ENCODE data around the gene LAMB2. TPM values are rescaled to one million over a fixed set of nuclear protein-coding genes. Genes with fewer than 3 reads are reported as not detected.

The LAMB2 gene
- total RNA-seq (0.05 and 0.74 TPM in 2 replicates), polyA plus RNA-seq (0.25 and 0.67 TPM in 2 replicates), polyA minus RNA-seq (1.4 and 3.2 TPM in 2 replicates)
- 9.4 TPM for total RNA-seq (2013)

DNA sequence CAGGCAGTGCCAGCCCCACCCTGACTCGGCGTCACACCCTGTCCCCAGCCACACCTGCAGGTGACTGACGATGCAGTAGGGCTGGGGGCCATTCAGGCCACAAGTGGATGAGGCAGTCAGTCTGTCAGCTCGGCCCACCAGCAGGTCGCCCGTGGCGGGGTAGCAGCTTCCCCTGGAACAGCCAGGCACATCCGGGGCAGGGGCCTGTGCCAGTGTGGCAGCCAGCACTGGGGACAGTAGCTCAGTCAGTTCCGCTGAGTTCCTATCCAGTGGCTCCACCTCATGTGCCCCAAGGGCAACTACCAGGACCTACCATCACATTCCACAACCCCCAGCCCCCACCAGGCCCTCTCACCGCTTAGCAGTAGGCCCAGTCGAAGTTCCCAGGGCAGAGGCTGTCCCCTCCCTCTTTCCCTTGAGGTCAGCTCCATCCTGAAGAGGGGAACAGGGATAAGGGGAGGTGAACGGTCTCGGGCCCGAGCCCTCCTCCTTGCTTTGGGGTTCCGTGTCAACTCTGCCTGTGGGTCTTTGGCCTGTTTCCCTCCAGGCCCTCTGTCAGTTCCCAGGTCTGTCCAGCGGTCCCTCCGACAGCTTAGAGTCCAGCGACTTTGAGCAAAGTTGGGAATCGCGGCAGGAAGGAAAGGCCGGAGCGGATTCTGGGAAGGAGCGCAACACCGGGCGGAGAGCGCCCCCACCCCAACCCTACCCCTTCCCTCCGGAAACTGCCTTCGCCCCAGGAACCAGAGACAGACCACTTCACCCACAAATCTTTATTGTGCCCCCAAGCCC, at the start of gene LAMB2:
TSS of gene LAMB2 (minus strand) at position 614 of the 789 bp plus-strand sequence. CDS start at position 431, 183 bp downstream.
- Mint-ChIP-seq H3K9me3 (ENCODE audit: insufficient read depth) (no peaks in the 10 kb centered on the region), H3K4me3 (peak within 1 kb of the TSS; percentile 16), H3K27me3 (peaks cover 24% of the 10 kb centered on the region), H3K27ac (no peak within 1 kb of the TSS), H3K4me1 (peaks cover 2% of the 10 kb centered on the region)
- ATAC-seq (ENCODE audit: low read depth) (no peak), DNase-seq (no peak)
- no peak within 1 kb of the TSS for H2AFZ ChIP-seq (ENCODE audit: insufficient read depth, low read depth, low read length, poor library complexity, severe bottlenecking)
- intact Hi-C loops (cut with micrococcal nuclease): no loop called here
- ChIA-PET CTCF (interaction anchor here (0.9 kb wide), 1 partner anchor 145 kb away, joined by 3 read pairs; no protein-coding TSS in a partner anchor), POLR2A (no interaction called here)
- no peaks in the 10 kb centered on the region for H3K9me3 ChIP-seq (ENCODE audit: control extremely low read depth in 1 of 3, control insufficient read depth in 2 of 3, insufficient read depth in 1 of 3, low read length in 2 of 3)
- H3K9ac ChIP-seq (ENCODE audit: low read length): no peak within 1 kb of the TSS
- H3K27me3 ChIP-seq (replicated peaks in 1 of 4; ENCODE audit: control extremely low read depth in 1 of 4, control insufficient read depth in 3 of 4, insufficient read depth in 4 of 4, low read length in 3 of 4): peaks cover 0 to 31% (median under 1%) of the 10 kb centered on the region in 4 experiments
- no peak within 1 kb of the TSS for H3K4me3 ChIP-seq (ENCODE audit: control extremely low read depth in 1 of 5, extremely low read depth in 1 of 5, insufficient read depth in 1 of 5, low read depth in 2 of 5, low read length in 4 of 5)
- peak within 1 kb of the TSS; percentile 35 for H3K4me2 ChIP-seq (replicated peaks; ENCODE audit: low read depth, low read length, poor library complexity, severe bottlenecking)
- peaks cover 4 to 10% of the 10 kb centered on the region in 2 donors for H3K4me1 ChIP-seq (ENCODE audit: control insufficient read depth in 2 of 2, insufficient read depth in 2 of 2, low read length in 2 of 2)
- H3K36me3 ChIP-seq (replicated peaks in 1 of 2; ENCODE audit: control extremely low read depth in 1 of 2, control insufficient read depth in 1 of 2, extremely low read depth in 1 of 2, insufficient read depth in 2 of 2, low read length in 1 of 2): no peaks in the 10 kb centered on the region
- H3K79me2 ChIP-seq (ENCODE audit: control insufficient read depth, insufficient read depth, low read length): no peaks in the 10 kb centered on the region
- no peak within 1 kb of the TSS for H3K27ac ChIP-seq (ENCODE audit: low read length in 2 of 2)
- whole genome bisulfite sequencing (ENCODE audit: insufficient coverage): 47% methylated on average over 18 of the region's 28 CpGs
- TF ChIP-seq EZH2 (IDR thresholded peaks at IDR 0.05; ENCODE audit: borderline replicate concordance, insufficient read depth, low read depth, low read length, poor library complexity, severe bottlenecking) (no peak), CTCF (IDR thresholded peaks at IDR 0.05) (no peak)
- no peaks in the 10 kb centered on the region for H4K20me1 ChIP-seq (ENCODE audit: control insufficient read depth, insufficient read depth, low read length, poor library complexity, severe bottlenecking)

GRCh38 chr3:49181351-49181750, 48.5 kb upstream of the LAMB2 start:
- CTCF ChIA-PET: interaction anchor here (1.3 kb wide), 1 partner anchor 10 kb away, joined by 4 read pairs; the partner anchor contains the start of gene KLHDC8B
- no peak for ATAC-seq (ENCODE audit: low read depth)

More at GRCh38 chr3:49181351-49181750, 48.5 kb upstream of the LAMB2 start:
- H3K27ac ChIP-seq (ENCODE audit: low read length in 2 of 2): no peak overlapping the region
- Mint-ChIP-seq H3K27me3 (peaks cover 19% of the 10 kb centered on the region), H3K9me3 (ENCODE audit: insufficient read depth) (no peaks in the 10 kb centered on the region), H3K4me3 (no peak overlapping the region), H3K27ac (no peak overlapping the region), H3K4me1 (no peaks in the 10 kb centered on the region)
- no peaks in the 10 kb centered on the region for H3K36me3 ChIP-seq (replicated peaks in 1 of 2; ENCODE audit: control extremely low read depth in 1 of 2, control insufficient read depth in 1 of 2, extremely low read depth in 1 of 2, insufficient read depth in 2 of 2, low read length in 1 of 2)
- H2AFZ ChIP-seq (ENCODE audit: insufficient read depth, low read depth, low read length, poor library complexity, severe bottlenecking): no peak overlapping the region
- intact Hi-C loops (cut with micrococcal nuclease): no loop called here
- H3K4me1 ChIP-seq (ENCODE audit: control insufficient read depth in 2 of 2, insufficient read depth in 2 of 2, low read length in 2 of 2): no peaks in the 10 kb centered on the region
- H3K4me2 ChIP-seq (replicated peaks; ENCODE audit: low read depth, low read length, poor library complexity, severe bottlenecking): no peak overlapping the region
- TF ChIP-seq CTCF (IDR thresholded peaks at IDR 0.05) (no peak), EZH2 (IDR thresholded peaks at IDR 0.05; ENCODE audit: borderline replicate concordance, insufficient read depth, low read depth, low read length, poor library complexity, severe bottlenecking) (no peak)
- 36% methylated on average over 3 of the region's 6 CpGs for WGBS (ENCODE audit: insufficient coverage)
- H3K4me3 ChIP-seq (ENCODE audit: control extremely low read depth in 1 of 5, extremely low read depth in 1 of 5, insufficient read depth in 1 of 5, low read depth in 2 of 5, low read length in 4 of 5): no peak overlapping the region
- no peaks in the 10 kb centered on the region for H3K9me3 ChIP-seq (ENCODE audit: control extremely low read depth in 1 of 3, control insufficient read depth in 2 of 3, insufficient read depth in 1 of 3, low read length in 2 of 3)
- POLR2A ChIA-PET: no interaction called here
- no peak for DNase-seq
- H3K79me2 ChIP-seq (ENCODE audit: control insufficient read depth, insufficient read depth, low read length): no peaks in the 10 kb centered on the region
- peaks cover 0 to 19% (median 0%) of the 10 kb centered on the region in 4 experiments for H3K27me3 ChIP-seq (replicated peaks in 1 of 4; ENCODE audit: control extremely low read depth in 1 of 4, control insufficient read depth in 3 of 4, insufficient read depth in 4 of 4, low read length in 3 of 4)
- no peaks in the 10 kb centered on the region for H4K20me1 ChIP-seq (ENCODE audit: control insufficient read depth, insufficient read depth, low read length, poor library complexity, severe bottlenecking)
- no peak overlapping the region for H3K9ac ChIP-seq (ENCODE audit: low read length)

All from B cell (primary cell).